PC-9 (cell line): Measurements from ENCODE around the gene TPRG1L. TPM values are rescaled to one million over a fixed set of nuclear protein-coding genes. Genes with fewer than 3 reads are reported as not detected.

Experiments used
- BruUV-seq: library from RNA; stranded (reverse); fragments of 400-500 nt; replicated peaks from 2 replicates; lab custom pipeline; 2021; lab: Mats Ljungman, UMichigan
- CTCF ChIA-PET: fragments of 300-600 bp; sonication (Branson Sonifier 250); formaldehyde crosslinking; loops from one replicate; lab custom pipeline; 2022; ENCODE audit warnings: antibody characterized with exemption; lab: Charles Lee
- POLR2A ChIA-PET: fragments of 300-600 bp; sonication (Branson Sonifier 250); formaldehyde crosslinking; loops from one replicate; lab custom pipeline; 2022; ENCODE audit warnings: antibody characterized with exemption; ENCODE audit not compliant: unreplicated experiment; lab: Charles Lee
- DNase-seq, 2 experiments: peaks; one replicate each; pipeline versions ENCODE4 v3.0.0 to v3.0.0-alpha.2; 2015 to 2022; ENCODE audit warnings: mixed read lengths in 1 of 2
- H2AFZ ChIP-seq: fragments of 200-600 bp; sonication (generic); 2 replicates; pipeline ENCODE4 v1.8.1; 2017; ENCODE audit warnings: antibody characterized with exemption
- H3F3A ChIP-seq: fragments of 200-600 bp; sonication (generic); 2 replicates; pipeline ENCODE4 v1.8.1; 2017; ENCODE audit warnings: antibody characterized with exemption, mild to moderate bottlenecking, low read depth; ENCODE audit not compliant: insufficient read depth
- H3K27ac ChIP-seq: fragments of 200-600 bp; sonication (generic); 2 replicates; pipeline ENCODE4 v1.6.1; 2016; ENCODE audit warnings: mixed run types
- H3K27me3 ChIP-seq: fragments of 200-600 bp; sonication (generic); 2 replicates; pipeline ENCODE4 v1.6.1; 2016; ENCODE audit warnings: low read depth, mixed run types; ENCODE audit not compliant: insufficient read depth
- H3K36me3 ChIP-seq: fragments of 200-600 bp; sonication (generic); 2 replicates; pipeline ENCODE4 v1.6.1; 2016; ENCODE audit warnings: low read depth, mixed run types
- H3K4me1 ChIP-seq: fragments of 200-600 bp; sonication (generic); replicated peaks from 2 replicates; pipeline ENCODE4 v1.6.1; 2016; ENCODE audit warnings: mixed run types; ENCODE audit not compliant: insufficient read depth
- H3K4me2 ChIP-seq: fragments of 200-600 bp; sonication (generic); 2 replicates; pipeline ENCODE4 v1.6.1; 2017; ENCODE audit warnings: mixed run types
- H3K4me3 ChIP-seq: fragments of 200-600 bp; sonication (generic); 2 replicates; pipeline ENCODE4 v1.6.1; 2016; ENCODE audit warnings: mixed run types
- H3K79me2 ChIP-seq: fragments of 200-600 bp; sonication (generic); 2 replicates; pipeline ENCODE4 v1.6.1; 2017; ENCODE audit warnings: low read depth, mixed run types
- H3K9me2 ChIP-seq: fragments of 200-600 bp; sonication (generic); 2 replicates; pipeline ENCODE4 v1.8.1; 2017; ENCODE audit warnings: mild to moderate bottlenecking; ENCODE audit not compliant: insufficient read depth
- H3K9me3 ChIP-seq: fragments of 200-600 bp; sonication (generic); 2 replicates; pipeline ENCODE4 v1.8.1; 2016; ENCODE audit warnings: low read depth; ENCODE audit not compliant: insufficient read depth
- H4K20me1 ChIP-seq: fragments of 200-600 bp; sonication (generic); 2 replicates; pipeline ENCODE4 v1.8.1; 2017; ENCODE audit not compliant: insufficient read depth
- CTCF ChIP-seq: fragments of 200-600 bp; sonication (generic); conservative IDR thresholded peaks from 2 replicates; pipeline ENCODE4 v1.6.1; 2017; ENCODE audit warnings: mixed run types, antibody characterized with exemption, mild to moderate bottlenecking, moderate library complexity
- EZH2 ChIP-seq: fragments of 200-600 bp; sonication (generic); IDR thresholded peaks from 2 replicates; pipeline ENCODE4 v1.8.0; 2017; ENCODE audit warnings: antibody characterized with exemption, low read depth
- intact Hi-C: fragments of 100-400 bp; cut with micrococcal nuclease; formaldehyde crosslinking; loops from one replicate; pipeline ENCODE4 v1.10.0; 2022; ENCODE audit not compliant: unreplicated experiment
- total RNA-seq: library from RNA; stranded (reverse); gene quantifications from 2 replicates; pipeline ENCODE4 v1.2.3, GENCODE V29; 2021

TPRG1L gene
- total RNA-seq, 1 experiment from 2014 or later, result 41.4 TPM

DNA sequence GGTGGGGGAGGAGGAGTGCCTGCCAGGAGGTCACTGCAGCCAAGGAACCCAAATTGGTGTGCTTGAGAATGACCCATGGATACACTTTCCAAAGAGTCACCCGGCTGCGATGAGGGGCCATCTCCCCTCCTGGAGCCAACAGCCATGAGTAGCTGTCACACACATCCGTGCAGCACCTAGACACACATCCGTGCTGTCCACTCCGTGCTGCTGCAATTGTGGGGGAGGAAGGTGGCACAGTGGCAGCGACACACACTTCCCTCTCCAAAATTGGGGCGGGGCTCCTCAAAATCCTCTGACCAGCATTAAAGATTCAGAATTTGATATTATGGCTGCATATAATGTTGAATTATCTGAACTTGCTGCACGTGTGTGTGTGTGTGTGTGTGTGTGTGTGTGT is 43.3 kb downstream of the TPRG1L start:
- Histone ChIP-seq H3K9me3 (no peaks in the 10 kb centered on the region), H3K4me3 (no peak overlapping the region), H4K20me1 (no peaks in the 10 kb centered on the region; the same call in 1 of the 2 replicates), H3K9me2 (no peaks in the 10 kb centered on the region), H3K36me3 (no peaks in the 10 kb centered on the region), H3K79me2 (no peaks in the 10 kb centered on the region), H3K4me2 (peak overlapping the region; percentile 61; the same call in 1 of the 2 replicates), H3K27me3 (peaks cover 25% of the 10 kb centered on the region; the same call in 1 of the 2 replicates), H3K27ac (no peak overlapping the region), H3F3A (peaks cover 10% of the 10 kb centered on the region; the same call in 1 of the 2 replicates), H2AFZ (no peak overlapping the region), H3K4me1 (peaks cover 20% of the 10 kb centered on the region; the same call in 1 of the 2 replicates)
- no peak for DNase-seq
- TF ChIP-seq EZH2, result no peak
- TF ChIP-seq CTCF, result no peak
- ChIA-PET CTCF (interaction anchor here (0.6 kb wide), 1 partner anchor 77 kb away, joined by 3 read pairs; no protein-coding TSS in a partner anchor), POLR2A (interaction anchor here (0.6 kb wide), 1 partner anchor 26 kb away, joined by 5 read pairs; no protein-coding TSS in a partner anchor)
- BruUV-seq, result no TSS peak
- intact Hi-C loops, result no loop called here

DNA sequence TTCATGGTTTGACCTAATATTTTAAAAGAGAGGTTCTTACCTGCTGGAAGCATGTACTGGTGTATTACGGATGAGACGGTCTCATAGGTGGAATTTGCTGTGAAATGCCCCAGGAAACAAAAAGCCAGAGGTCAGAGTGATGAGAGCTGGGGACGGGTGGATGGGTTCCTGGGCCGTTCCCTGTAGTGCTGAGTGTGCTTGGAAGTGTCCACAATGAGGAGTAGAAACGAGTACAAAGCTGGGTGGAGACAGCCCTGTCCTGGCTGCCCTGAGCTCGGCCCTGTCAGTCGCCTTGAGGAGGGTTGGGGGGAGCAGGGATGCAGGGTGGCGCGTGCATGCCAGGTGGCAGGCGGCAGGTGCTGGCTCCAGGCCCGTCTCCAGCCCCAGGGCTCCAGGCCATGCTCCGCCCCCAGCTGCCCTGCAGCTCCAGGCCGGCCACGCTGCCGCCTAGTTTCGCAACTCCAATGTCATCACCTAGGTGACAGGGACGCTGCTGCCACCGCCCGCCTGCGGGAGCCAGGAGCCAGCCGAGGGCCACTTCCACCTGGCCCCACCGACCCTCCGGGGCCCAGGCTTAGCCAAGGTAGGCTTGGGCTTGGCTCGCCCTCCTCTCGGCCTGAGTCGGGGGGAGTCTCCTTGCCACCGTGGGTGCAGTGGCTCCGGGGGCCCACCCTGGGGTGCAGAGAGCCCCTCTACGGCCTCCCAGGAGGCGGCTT is 43.9 kb downstream of the TPRG1L start:
- peak; percentile 75 to 94 for DNase-seq
- H3K36me3 ChIP-seq, result no peaks in the 10 kb centered on the region
- BruUV-seq, result no TSS peak
- peaks cover 24% of the 10 kb centered on the region; the same call in 1 of the 2 replicates for H3K27me3 ChIP-seq
- H3K27ac ChIP-seq, result no peak overlapping the region
- POLR2A ChIA-PET, result interaction anchor here (0.6 kb wide), 2 partner anchors 26 to 142 kb away, joined by 5 to 6 read pairs; no protein-coding TSS in a partner anchor
- TF ChIP-seq EZH2 (no peak), CTCF (no peak)
- no peaks in the 10 kb centered on the region for H3K9me3 ChIP-seq
- peak overlapping the region; percentile 61 for H3K4me2 ChIP-seq
- peaks cover 20% of the 10 kb centered on the region; the same call in 1 of the 2 replicates for H3K4me1 ChIP-seq
- H3K9me2 ChIP-seq, result no peaks in the 10 kb centered on the region
- no peaks in the 10 kb centered on the region for H3K79me2 ChIP-seq
- H2AFZ ChIP-seq, result no peak overlapping the region
- intact Hi-C loops, result no loop called here
- no peak overlapping the region for H3K4me3 ChIP-seq
- H4K20me1 ChIP-seq, result no peaks in the 10 kb centered on the region; the same call in 1 of the 2 replicates
- H3F3A ChIP-seq, result peaks cover 8% of the 10 kb centered on the region; the same call in 1 of the 2 replicates
- CTCF ChIA-PET, result no interaction called here

- ChIA-PET POLR2A (interaction anchor here (0.6 kb wide), 1 partner anchor 143 kb away, joined by 6 read pairs; no protein-coding TSS in a partner anchor), CTCF (no interaction called here)
- intact Hi-C loops, result no loop called here
- no peaks in the 10 kb centered on the region for H3K9me2 ChIP-seq
- peaks cover 17% of the 10 kb centered on the region; the same call in 1 of the 2 replicates for H3K27me3 ChIP-seq
- peak in 1 of 2 experiments; percentile 32 for DNase-seq
- no peaks in the 10 kb centered on the region; the same call in 1 of the 2 replicates for H4K20me1 ChIP-seq
- no peak overlapping the region for H3K4me3 ChIP-seq
- no peak overlapping the region for H3K4me2 ChIP-seq
- H3K27ac ChIP-seq, result no peak overlapping the region
- no peaks in the 10 kb centered on the region for H3K36me3 ChIP-seq
- H2AFZ ChIP-seq, result no peak overlapping the region
- BruUV-seq, result no TSS peak
- H3K79me2 ChIP-seq, result no peaks in the 10 kb centered on the region
- H3K9me3 ChIP-seq, result no peaks in the 10 kb centered on the region
- H3K4me1 ChIP-seq, result peaks cover 22% of the 10 kb centered on the region
- no peak for TF ChIP-seq EZH2
- no peak for TF ChIP-seq CTCF
- peaks cover 8% of the 10 kb centered on the region; the same call in 1 of the 2 replicates for H3F3A ChIP-seq
Measured at GRCh38 chr1:3669421-3669821, 44.6 kb downstream of the TPRG1L start.
